Activated T-cell treated with anti-CD3 and anti-CD28 coated beads for 24 hours (primary cell): ENCODE results near the gene PPP1R3E.

ENCODE experiments used
- DNase-seq: peaks from one replicate; pipeline ENCODE4 v3.0.0-alpha.2; 2020; ENCODE audit warnings: low read depth

Gene PPP1R3E

DNA sequence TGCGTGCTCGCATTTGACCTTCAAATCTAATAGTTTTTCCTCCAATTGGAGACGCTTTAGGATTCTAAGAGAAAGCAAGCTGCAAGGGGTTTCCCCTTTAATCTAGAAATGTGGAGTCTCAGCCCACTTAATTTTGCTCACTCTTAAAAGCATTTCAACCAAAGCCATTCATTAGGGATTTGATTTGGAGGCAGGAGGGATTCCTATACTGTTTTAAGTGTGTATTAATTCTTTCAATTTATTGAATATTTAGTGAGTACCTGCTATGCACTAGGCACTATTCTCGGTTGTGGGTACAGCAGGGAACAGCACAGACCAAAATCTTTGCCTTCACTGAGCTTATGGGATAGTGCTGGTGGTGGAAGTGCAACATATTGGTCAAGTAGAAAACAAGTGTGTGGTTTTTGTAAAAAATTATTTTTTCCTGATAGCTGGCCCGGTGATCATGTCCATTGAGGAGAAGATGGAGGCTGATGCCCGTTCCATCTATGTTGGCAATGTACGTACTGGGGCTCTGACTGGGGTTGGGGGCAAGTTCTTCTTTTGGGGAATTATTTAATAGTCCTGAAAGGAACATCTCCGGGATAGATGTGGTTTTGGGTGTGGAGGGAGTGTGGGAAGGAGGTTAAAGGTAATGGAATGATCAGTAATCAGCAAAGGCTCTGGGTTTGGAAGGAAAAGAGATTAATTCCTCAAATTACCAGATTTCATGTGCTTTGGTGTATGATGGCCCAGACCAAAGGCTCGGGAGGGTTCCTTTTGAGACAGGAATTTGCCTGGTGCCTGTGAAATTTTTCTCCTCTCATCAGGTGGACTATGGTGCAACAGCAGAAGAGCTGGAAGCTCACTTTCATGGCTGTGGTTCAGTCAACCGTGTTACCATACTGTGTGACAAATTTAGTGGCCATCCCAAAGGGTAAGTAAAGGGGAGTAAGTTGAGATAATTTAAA is 20.2 kb upstream of the PPP1R3E start:
- DNase-seq = no peak

DNA sequence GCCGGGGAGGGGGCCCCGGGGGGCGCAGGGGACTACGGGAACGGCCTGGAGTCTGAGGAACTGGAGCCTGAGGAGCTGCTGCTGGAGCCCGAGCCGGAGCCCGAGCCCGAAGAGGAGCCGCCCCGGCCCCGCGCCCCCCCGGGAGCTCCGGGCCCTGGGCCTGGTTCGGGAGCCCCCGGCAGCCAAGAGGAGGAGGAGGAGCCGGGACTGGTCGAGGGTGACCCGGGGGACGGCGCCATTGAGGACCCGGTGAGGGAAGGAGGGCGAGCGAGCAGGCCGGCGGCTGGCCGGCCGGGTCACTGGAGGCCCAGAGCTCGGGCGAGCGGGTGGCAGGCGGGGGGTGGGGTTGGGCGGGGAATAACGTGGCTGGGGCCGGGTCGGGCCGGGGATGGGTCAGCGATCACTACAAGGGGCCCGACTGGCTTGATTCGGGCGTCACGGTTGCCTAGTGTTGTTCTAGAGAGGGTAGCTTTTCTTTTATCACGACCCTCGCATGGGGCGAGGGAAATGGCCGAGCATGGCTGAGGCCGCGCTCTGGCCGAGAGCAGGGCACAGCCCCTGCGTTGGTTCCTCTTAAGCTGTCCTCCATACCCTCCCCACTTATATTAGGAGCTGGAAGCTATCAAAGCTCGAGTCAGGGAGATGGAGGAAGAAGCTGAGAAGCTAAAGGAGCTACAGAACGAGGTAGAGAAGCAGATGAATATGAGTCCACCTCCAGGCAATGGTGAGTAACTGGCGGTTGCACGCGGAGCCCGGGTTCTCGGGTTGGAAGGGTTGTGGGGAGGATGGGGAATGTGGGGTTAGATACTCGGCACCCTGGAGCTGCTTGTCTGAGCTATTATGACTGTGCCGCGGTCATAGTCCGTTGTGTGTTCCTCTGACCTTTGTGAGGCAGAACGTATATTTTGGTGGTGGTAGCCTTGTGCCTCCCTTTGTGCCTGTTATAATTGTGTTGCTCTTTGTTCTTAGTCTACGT is 19.2 kb upstream of the PPP1R3E start:
- DNase-seq = peak; percentile 45

DNA sequence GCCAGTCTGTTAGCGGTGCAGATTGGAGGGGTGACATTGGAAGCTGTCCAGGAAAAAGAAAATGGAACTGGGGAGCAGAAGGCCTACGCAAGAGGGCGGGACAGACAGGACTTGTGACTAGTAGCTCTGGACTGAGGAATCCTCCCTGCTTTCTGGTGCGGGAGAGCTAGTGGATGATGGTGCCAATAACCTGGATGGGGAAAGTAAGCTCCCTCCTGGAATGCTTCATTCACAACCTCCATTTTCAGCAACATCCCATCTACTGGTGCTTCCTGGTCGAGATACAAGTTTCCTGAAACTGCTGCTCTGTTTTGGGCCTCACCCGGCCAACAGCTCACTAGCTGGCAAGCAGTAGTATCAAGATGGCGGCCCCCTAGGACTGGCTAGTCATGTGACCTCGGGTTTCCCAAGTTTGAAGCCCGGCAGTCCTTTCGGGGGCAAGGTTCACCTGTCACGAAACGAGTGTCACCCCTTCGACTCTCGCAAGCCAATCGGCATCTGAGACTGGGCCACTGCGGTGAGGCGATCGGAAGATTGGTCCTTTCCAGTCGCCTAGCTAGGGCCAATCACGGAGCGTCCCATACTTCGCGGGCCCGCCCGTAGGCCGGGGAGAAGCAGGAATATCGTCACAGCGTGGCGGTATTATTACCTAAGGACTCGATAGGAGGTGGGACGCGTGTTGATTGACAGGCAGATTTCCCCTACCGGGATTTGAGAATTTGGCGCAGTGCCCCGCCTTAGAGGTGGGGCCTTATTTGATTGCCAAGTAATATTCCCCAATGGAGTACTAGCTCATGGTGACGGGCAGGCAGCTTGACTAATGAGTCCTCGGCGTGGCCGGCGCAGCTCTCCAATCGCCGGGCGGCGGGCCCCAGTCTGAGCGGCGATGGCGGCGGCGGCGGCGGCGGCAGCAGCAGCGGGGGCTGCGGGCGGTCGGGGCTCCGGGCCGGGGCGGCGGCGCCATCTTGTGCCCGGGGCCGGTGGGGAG is 18.2 kb upstream of the PPP1R3E start, which contains the start of gene PABPN1:
Gene PABPN1, plus strand, starts transcription at position 874 of the 988 bp plus-strand sequence. Its CDS starts 13 bp downstream, at position 887.
- peak; percentile 96 for DNase-seq

DNA sequence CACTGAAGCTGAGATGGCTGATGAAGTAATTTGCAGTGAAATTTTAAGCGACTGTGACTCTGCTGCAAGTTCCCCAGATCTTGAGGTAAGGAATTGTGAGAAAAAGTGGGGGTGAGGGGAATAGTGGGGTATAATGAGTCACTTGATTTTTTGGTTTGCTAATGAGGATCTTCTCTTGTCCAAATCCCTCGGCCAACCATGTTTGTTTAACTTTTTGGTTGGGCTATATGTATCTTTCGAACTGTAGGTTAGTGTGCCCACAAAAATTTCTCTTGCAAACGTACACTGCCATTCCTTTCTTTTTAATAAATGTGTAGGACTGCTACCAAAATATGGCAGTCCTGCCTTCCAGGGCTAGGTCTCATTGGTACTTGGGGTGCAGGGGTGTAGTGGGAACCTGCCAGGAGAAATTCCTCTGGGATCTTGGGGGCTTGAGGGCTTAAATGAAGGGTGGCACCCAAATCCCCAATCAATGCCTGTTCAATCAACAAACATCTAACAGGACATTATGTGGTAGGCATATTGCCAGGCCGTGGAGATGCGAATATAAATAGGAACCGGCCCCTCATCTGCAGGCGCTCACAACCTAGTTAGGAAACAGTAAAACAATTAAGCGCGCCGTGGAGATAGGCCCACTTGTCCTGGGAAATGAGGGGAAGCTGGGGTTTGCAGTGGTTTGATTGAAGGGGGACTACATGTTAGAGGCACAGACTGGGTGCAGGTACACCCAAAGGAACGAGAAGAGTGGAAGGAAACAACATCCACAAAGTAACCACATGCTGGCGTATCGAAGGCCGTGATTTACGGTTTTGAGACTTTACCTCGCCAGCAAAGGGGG is 17.3 kb upstream of the PPP1R3E start:
- no peak for DNase-seq

DNA sequence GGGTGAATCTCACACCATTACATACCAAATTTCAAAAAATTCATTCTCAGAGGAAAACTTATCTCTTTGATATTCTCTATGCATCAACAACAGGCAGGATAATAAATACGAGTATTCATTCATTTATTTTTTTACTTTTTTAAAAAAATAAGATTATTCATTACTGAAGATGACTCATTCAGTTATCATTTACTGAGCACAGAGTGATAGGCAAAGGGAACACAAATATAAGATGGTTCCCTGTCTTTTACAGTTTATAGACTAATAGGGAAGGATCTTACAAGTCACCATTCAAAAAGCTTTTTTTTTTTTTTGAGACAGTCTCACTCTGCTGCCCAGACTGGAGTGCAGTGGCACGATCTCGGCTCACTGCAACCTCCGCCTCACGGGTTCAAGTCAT is 13.6 kb upstream of the PPP1R3E start:
- DNase-seq = no peak

DNA sequence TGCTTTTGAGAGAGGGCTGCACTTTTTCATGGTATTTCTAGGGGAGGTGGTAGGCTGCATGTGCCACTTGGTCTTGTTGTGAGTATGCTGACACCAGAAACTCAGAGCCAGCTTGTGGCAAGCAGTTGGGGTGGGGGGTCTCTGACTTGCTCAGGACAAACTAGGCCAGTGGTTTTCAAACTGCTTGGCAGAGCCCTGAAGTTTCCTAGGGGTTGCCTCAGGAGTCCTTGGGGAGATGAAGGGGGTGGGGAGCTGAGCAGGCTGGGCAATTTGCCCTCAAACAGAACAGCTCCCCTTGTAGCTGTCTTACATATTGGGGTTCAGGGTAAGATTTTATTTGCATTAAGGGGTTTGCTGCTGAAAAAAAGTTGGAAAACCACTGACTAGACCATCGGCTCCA is 7.9 kb upstream of the PPP1R3E start:
- DNase-seq = no peak

DNA sequence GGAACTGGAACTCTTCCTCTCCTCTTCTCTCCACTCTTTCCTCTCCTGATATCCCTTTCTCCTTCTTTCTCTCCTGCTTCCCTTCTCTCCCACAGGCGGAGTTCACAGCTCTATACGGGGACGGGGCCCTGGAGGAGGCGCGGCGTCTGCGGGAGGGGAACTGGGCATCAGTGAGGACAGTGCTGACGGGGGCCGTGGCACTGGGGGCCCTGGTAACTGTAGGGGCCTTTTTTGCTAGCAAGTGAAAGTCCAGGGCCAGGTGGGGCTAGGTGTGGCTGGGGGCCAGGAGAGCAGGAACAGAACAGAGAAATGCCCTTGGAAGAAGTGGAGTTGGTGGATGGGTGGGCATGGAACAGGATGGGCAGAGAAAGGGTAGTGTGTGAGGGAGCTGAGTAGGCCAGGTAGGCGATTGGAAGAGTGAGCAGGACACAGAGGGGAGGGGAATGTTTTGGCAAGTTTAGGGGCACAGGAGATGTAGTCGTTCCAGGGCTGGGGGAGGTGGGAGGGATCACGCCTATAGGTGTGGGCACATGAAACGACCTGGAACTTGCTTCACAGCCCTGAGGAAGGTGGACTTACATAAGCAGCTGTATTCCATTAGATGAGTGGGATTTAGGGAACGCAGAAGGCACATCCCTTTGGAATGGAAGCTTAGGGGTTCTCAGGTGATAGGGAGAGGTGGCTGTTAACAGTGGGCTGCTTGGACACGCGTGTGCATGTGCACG is 6.2 kb upstream of the PPP1R3E start:
- no peak for DNase-seq

DNA sequence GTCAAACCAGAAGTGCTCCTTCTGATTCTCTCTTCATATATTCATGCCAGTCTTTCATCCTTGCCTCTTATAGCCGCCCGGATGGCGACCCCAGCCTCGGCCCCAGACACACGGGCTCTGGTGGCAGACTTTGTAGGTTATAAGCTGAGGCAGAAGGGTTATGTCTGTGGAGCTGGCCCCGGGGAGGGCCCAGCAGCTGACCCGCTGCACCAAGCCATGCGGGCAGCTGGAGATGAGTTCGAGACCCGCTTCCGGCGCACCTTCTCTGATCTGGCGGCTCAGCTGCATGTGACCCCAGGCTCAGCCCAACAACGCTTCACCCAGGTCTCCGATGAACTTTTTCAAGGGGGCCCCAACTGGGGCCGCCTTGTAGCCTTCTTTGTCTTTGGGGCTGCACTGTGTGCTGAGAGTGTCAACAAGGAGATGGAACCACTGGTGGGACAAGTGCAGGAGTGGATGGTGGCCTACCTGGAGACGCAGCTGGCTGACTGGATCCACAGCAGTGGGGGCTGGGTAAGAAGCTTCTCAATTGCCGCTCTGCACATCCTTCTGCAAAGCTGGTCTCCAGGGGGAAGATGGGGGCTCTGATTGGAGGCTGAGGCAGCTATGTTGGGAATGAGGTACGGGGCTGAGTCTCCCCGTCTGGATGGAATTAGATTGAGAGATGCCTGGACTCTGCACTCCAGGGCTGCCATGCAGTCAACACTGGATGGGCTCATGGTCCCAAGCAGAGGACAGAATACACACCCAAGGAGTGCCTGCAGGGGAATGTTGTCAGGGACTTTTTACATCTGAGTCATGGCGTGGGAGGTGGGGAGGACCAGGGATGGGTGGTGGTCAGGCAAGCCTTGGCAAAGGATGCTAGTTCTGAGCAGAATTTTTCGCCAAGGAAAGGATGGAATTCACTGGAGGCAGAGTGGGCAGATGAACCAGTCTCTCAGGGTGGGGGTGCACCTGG is 5.3 kb upstream of the PPP1R3E start:
- no peak for DNase-seq

DNA sequence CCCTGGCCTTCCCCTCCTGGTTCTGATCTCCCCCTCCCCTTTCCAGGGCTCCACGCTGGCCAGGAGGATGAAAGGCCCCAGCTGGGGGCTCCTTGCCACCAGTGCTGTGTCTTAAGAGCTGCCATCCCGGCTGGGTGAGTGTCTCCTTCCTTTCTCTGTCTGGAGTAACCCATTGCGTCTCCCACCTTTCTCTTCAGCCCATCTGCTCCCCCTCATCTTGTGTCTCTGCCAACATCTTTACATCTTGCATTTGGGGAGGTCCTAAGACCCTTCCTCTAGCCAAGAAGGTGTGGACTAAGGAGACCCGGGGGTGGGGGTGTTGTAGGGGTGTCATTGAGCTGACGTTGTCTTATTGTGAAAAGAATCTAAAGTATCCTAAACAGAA is 4.5 kb upstream of the PPP1R3E start:
- no peak for DNase-seq

DNA sequence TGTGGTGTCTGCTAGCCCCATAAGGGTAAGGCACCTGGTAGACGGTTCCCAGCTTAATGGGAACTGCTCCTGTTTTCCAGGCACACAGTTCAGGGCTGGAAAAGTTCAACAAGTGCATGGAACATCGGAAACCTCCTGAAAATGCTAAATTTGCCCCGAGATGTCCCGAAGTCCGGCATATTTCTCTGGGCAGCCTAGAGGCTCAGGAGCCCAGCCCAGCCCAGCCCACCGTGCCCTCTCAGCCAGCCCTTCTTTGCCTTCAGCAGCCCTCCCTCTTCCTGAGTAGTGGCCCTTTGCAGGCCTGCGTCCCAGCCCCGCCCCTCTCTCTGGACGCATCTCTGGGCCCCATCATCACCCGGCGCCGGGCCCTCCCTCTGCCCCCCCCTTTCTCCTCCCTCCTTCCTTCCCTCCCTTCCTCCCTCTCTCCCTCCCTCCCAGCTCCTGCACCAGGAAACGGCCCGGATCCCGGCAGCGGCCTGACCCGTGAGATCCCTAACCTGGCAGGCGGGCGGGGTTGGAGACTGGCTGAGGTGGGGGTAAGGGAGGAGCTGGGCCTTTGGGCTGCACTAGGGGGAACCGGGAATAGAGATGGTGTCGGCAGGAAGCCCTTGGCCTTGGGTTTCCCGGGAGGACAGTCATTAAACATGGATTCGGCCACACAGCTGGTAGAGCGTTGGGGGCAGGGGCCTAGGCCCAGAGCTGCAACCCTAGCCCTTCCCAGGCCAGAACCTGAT is 3.9 kb upstream of the PPP1R3E start, which contains the start of gene BCL2L2:
Gene BCL2L2, plus strand, starts transcription at position 422 of the 734 bp plus-strand sequence. CDS start 935 bp downstream, outside the sequence.
- DNase-seq = no peak

DNA sequence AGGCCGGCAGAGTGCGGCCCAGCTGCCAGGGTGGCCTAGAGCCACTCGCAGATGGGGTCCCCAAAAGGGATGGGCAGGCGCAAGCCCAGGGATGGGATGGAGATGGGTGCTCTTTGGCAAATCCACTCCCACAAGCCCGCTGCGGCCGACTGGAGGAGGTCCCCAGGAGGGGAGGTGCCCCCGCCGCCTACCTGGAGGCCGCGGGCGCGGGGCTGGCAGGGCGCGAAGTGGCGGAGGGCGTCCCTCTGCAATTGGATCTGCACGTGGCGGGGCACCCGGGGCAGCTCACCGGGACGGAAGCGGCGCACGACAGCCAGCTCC is 730 bp downstream of the PPP1R3E start:
- no peak for DNase-seq

DNA sequence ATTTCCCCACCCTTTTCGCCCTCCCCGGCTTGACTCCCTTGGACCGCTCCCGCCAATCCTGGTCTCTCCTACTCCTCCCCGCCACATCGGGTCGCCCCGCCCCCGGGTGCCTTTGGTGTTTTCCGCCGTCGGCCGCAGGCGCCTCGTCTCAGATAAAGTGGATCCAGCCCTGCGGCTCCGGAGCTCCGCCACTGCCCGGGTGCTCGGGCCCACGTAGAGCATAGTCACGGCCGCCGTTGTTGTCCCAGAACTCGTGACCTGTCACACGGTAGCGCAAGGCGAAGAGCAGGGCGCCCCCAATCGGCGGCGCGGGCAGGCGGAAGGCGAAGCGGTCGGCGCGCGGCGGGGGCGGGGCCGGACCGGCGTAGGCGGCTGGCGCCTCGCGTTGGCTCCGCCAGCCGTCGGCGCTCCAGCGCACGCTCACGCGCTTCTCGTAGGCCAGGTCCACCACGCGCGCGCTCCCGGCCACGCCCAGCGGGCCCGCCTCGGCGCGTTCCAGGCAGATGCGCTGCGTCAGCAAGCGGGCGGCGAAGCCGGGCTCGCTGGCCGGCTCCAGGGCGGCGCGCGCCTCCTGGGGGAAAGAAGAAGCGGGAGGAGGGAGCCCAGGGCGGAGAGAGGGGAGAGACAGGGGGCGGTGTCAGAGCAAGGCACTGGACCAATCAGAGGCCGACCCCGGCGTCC is 1.2 kb downstream of the PPP1R3E start:
- DNase-seq = peak; percentile 97

DNA sequence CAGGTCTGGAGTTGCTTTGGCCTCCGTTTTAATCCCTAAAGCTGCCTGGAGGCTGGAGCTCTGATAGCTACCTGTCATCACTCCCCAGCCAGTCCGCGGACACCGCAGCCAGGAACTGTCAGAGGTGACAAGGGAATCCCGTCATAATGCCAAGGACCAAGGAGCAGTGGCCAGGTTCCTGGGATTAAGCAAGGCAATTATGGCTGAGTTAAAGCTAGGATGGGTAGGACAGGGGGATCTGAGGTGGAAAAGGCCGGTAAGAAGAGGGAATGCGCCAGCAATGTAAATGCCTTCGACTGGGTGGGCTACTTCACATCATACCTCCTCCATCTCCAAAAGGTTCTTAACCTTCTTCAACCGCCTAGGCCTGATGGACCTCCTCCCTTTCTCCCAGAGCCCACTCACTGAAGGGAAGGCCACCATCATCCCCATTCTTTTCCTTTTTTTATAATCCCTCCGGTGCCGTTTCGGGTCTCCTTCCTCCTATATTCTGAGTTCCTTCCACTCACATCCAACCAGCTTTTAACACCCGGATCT is 1.9 kb downstream of the PPP1R3E start:
- no peak for DNase-seq

DNA sequence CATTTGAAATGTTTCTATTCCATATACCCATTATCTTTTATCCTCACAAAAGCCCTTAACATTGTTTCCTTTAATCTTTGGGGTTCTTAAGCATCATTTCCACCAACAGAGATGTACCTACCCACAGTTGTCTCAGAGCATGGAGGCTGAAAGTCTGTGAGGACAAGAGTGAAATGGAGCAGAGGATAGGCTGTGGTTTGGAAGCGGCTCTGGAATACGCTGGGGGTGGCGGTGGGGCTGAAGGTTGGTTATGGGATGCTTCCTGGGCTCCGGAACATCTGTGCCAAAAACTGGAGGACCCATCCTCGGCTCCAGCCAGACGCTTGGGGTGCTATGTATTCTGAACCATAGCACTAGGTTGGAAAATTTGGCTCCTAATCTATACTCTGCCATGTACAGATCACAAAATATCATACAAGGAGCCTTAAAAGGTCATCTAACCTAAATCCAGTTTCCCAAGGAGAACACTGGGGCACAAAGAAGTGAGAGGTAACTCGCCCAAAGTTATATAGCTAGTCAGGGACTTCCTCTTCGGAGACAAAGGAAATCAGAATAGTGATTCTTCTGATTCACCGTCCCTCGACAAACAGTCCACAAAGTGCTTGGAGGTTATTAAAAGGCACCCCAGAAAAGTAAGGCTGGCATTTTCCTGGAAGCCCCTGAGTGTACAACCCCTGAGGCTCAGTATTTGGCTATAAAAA is 2.5 kb downstream of the PPP1R3E start:
- no peak for DNase-seq

DNA sequence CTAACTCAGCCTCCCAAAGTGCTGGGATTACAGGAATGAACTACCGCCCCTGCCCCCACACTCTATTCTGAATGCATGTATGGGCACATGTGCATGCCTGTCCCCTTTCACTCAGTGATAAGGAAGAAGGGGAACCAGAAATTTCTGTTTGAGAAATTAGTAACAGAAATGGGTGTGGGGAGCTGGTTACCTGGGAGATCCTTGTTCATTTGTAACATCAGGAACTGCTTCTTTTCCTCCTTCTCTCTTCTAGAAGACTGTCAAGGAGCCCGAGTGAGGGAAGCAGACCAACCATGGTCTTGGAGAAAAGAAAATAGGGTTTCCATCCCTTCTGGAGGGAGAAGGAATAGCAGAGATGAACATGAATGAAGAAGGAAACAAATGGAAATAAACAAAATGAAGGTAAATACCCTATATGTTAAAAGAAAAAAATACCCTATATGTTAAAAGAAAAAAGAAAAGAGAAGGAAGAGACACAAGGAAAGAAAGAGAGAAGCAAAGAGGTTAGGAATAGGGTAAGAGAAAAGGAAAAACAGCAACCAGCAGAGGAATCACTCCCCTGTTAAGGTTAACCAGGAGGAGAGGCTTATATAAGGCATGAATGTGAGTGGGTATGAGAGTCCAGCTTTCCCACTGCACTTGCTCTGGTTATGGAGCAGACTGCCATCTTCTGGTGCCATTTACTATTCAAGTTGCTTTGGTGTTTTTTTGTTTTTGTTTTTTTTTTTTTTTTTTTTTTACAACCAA is 3.3 kb downstream of the PPP1R3E start:
- no peak for DNase-seq
